Esophagus muscularis mucosa (tissue), 4 donors: ENCODE results near the gene ADGRD2. TPM values are rescaled to one million over a fixed set of nuclear protein-coding genes. Genes with fewer than 3 reads are reported as not detected.

Experiments used
- DNase-seq: peaks from one replicate; pipeline ENCODE4 v3.0.0-alpha.2; 2017; ENCODE audit errors: extremely low spot score
- H3K27ac ChIP-seq, 4 donors: fragments of 200-600 bp; sonication (generic); replicated peaks in 1 of 4; 1 replicate in 3 of 4; 2 replicates in 1 of 4; pipeline ENCODE4 v1.5.1; 2016 to 2019; ENCODE audit warnings: mild to moderate bottlenecking in 1 of 4
- H3K27me3 ChIP-seq, 4 donors: fragments of 200-600 bp; sonication (generic); one replicate each; pipeline versions ENCODE4 v1.5.1 to v1.6.0; 2016 to 2019
- H3K36me3 ChIP-seq, 4 donors: fragments of 200-600 bp; sonication (generic); one replicate each; pipeline ENCODE4 v1.5.1; 2016 to 2019
- H3K4me1 ChIP-seq, 4 donors: fragments of 200-600 bp; sonication (generic); one replicate each; pipeline ENCODE4 v1.5.1; 2016 to 2019
- H3K4me3 ChIP-seq, 4 donors: fragments of 200-600 bp; sonication (generic); 1 replicate in 2 of 4; 2 replicates in 2 of 4; pipeline ENCODE4 v1.5.1; 2016 to 2019; ENCODE audit warnings: mild to moderate bottlenecking in 4 of 4, moderate library complexity in 1 of 4
- H3K9me3 ChIP-seq, 4 donors: fragments of 200-600 bp; sonication (generic); 1 replicate in 3 of 4; 2 replicates in 1 of 4; pipeline ENCODE4 v1.5.1; 2016 to 2019
- CTCF ChIP-seq, 3 experiments: fragments of 200-600 bp in 2 of 3; fragments of 450-650 bp in 1 of 3; sonication (generic) in 2 of 3; IDR thresholded peaks; one replicate each; pipeline ENCODE4 v1.5.1; 2017 to 2019; ENCODE audit warnings: antibody characterized with exemption in 3 of 3, mild to moderate bottlenecking in 2 of 3, moderate library complexity in 1 of 3
- EP300 ChIP-seq: sonication (generic); formaldehyde crosslinking; IDR thresholded peaks from one replicate; pipeline ENCODE4 v1.6.1; 2017; ENCODE audit warnings: antibody characterized with exemption
- POLR2A ChIP-seq: fragments of 450-650 bp; IDR thresholded peaks from one replicate; pipeline ENCODE4 v1.6.1; 2017; ENCODE audit warnings: antibody characterized with exemption, moderate library complexity, mild to moderate bottlenecking, low read depth
- POLR2AphosphoS5 ChIP-seq, 2 donors: sonication (generic); formaldehyde crosslinking; IDR thresholded peaks; one replicate each; pipeline ENCODE4 v1.6.1; 2017; ENCODE audit warnings: antibody characterized with exemption in 2 of 2
- WGBS: methylation state at CpG from one replicate; pipeline ENCODE4 v1.1.5; 2018; 5-methylcytosine and 5-hydroxymethylcytosine counted together
- intact Hi-C: fragments of 100-400 bp; cut with DNase I; formaldehyde crosslinking; loops from one replicate; pipeline ENCODE4 v1.15.1; 2023
- total RNA-seq, 4 donors: library from RNA; depleted of rRNA; stranded (reverse); fragments of >200 nt; gene quantifications; one replicate each; pipeline versions ENCODE4 v1.1.0 to v1.2.1, GENCODE V29; 2016

ADGRD2 gene
- total RNA-seq, 4 donors from 2014 or later, result not detected

GRCh38 chr9:124454296-124454695 lies 4.0 kb downstream of the ADGRD2 start:
- no peaks in the 10 kb centered on the region for H3K36me3 ChIP-seq
- no peak overlapping the region for H3K4me3 ChIP-seq
- 55% methylated on average over 3 of the region's 9 CpGs for WGBS
- no peak for DNase-seq
- peaks cover 0 to 66% (median 36%) of the 10 kb centered on the region in 4 donors for H3K27me3 ChIP-seq
- no peak for TF ChIP-seq EP300
- TF ChIP-seq POLR2AphosphoS5 (IDR thresholded peaks at IDR 0.05), result no peak
- TF ChIP-seq POLR2A, result no peak
- TF ChIP-seq CTCF (IDR thresholded peaks at IDR 0.05), result no peak
- no peaks in the 10 kb centered on the region for H3K9me3 ChIP-seq
- H3K4me1 ChIP-seq, result peaks cover 6 to 24% (median 20%) of the 10 kb centered on the region in 4 donors
- H3K27ac ChIP-seq, result no peak overlapping the region
- intact Hi-C loops, result no loop called here

GRCh38 chr9:124454791-124455443 lies 4.7 kb downstream of the ADGRD2 start:
- peaks cover 0 to 60% (median 33%) of the 10 kb centered on the region in 4 donors for H3K27me3 ChIP-seq
- intact Hi-C loops, result no loop called here
- no peak overlapping the region for H3K4me3 ChIP-seq
- H3K9me3 ChIP-seq, result no peaks in the 10 kb centered on the region
- DNase-seq, result no peak
- WGBS, result 84% methylated on average over 13 of the region's 14 CpGs
- H3K27ac ChIP-seq, result no peak overlapping the region
- TF ChIP-seq CTCF (IDR thresholded peaks at IDR 0.05), result no peak
- TF ChIP-seq EP300, result no peak
- no peak for TF ChIP-seq POLR2AphosphoS5 (IDR thresholded peaks at IDR 0.05)
- no peak for TF ChIP-seq POLR2A
- H3K36me3 ChIP-seq, result no peaks in the 10 kb centered on the region
- peaks cover 6 to 24% (median 20%) of the 10 kb centered on the region in 4 donors for H3K4me1 ChIP-seq

GRCh38 chr9:124455820-124456219 lies 5.6 kb downstream of the ADGRD2 start:
- no peak overlapping the region for H3K27ac ChIP-seq
- H3K4me1 ChIP-seq, result peaks cover under 1 to 15% (median 12%) of the 10 kb centered on the region in 4 donors
- DNase-seq, result no peak
- H3K4me3 ChIP-seq, result no peak overlapping the region
- H3K36me3 ChIP-seq, result no peaks in the 10 kb centered on the region
- TF ChIP-seq POLR2A (no peak), POLR2AphosphoS5 (IDR thresholded peaks at IDR 0.05) (no peak), CTCF (IDR thresholded peaks at IDR 0.05) (no peak), EP300 (no peak)
- peaks cover 0 to 51% (median 24%) of the 10 kb centered on the region in 4 donors for H3K27me3 ChIP-seq
- intact Hi-C loops, result no loop called here
- WGBS, result 87% methylated on average over 7 of the region's 7 CpGs
- no peaks in the 10 kb centered on the region for H3K9me3 ChIP-seq

GRCh38 chr9:124456341-124457078 lies 6.3 kb downstream of the ADGRD2 start:
- WGBS, result 67% methylated on average over 14 of the region's 15 CpGs

More at GRCh38 chr9:124456341-124457078, 6.3 kb downstream of the ADGRD2 start:
- DNase-seq, result no peak
- intact Hi-C loops, result no loop called here
- no peak overlapping the region for H3K4me3 ChIP-seq
- H3K9me3 ChIP-seq, result no peaks in the 10 kb centered on the region
- H3K27me3 ChIP-seq, result peaks cover 0 to 44% (median 18%) of the 10 kb centered on the region in 4 donors
- no peak for TF ChIP-seq POLR2AphosphoS5 (IDR thresholded peaks at IDR 0.05)
- TF ChIP-seq CTCF (IDR thresholded peaks at IDR 0.05), result no peak
- no peak for TF ChIP-seq POLR2A
- no peak for TF ChIP-seq EP300
- no peak overlapping the region for H3K27ac ChIP-seq
- peaks cover 0 to 14% (median 9%) of the 10 kb centered on the region in 4 donors for H3K4me1 ChIP-seq
- no peaks in the 10 kb centered on the region for H3K36me3 ChIP-seq
